Raji (cell line): Measurements from ENCODE around the gene MR1.
A peak's percentile ranks its signal among the peaks of the same experiment; 100 is the strongest.

ENCODE experiments used
- POLR2A ChIP-seq: IDR thresholded peaks from 2 replicates; pipeline ENCODE4 v1.6.1; 2011; ENCODE audit warnings: low read depth, low read length, control low read depth; ENCODE audit not compliant: insufficient read depth

MR1 gene

DNA sequence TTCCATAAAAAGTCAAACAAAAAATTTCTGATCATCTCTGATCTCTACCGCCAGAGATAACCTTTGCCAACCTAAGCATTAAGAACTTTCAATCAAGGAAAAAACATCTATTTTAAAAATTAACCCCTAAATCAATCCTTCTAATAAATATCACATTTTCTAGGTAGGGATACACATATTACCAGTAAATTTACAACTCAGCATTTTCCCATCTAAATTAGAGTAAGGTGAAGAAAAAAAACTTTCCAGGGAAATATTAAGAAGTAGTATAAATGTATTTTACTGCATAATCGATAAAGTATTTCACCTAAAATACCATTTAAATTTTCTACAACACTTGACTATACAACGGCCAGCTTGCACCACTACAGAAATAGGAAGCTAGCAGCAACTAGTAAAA, 12.6 kb upstream of the MR1 start:
- TF ChIP-seq POLR2A, result no peak

DNA sequence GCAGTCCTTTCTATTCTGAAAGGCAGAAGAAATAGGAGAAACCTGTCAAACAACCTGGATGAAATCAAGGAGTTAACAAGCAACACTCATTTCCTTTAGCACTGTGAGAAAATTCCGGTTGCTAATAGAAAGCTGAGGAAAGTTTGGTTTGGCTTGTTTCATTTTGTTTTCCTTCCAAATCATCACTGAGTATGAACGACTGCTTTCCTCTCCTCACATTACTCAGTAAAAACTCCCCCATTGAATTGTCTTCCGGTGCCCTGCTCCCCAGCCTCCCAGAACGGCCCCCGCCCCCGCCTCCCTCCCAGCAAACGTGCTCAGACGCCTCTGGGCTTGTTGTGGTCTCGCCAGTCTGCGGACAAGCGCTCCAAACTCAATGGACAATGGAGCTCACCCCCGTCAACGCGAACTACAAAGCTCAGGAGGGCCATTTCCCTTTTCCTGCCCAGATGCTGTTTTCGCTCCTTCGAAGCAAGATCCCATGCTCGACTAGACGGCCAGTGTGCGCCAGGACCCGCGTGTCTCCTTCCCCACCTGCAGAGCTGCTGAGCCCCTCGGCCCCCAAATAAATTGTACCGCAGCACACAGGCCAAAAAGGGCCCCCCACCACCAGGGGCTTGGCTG, 11.9 kb upstream of the MR1 start:
- TF ChIP-seq POLR2A, result no peak; the same call in 1 of the 2 replicates

DNA sequence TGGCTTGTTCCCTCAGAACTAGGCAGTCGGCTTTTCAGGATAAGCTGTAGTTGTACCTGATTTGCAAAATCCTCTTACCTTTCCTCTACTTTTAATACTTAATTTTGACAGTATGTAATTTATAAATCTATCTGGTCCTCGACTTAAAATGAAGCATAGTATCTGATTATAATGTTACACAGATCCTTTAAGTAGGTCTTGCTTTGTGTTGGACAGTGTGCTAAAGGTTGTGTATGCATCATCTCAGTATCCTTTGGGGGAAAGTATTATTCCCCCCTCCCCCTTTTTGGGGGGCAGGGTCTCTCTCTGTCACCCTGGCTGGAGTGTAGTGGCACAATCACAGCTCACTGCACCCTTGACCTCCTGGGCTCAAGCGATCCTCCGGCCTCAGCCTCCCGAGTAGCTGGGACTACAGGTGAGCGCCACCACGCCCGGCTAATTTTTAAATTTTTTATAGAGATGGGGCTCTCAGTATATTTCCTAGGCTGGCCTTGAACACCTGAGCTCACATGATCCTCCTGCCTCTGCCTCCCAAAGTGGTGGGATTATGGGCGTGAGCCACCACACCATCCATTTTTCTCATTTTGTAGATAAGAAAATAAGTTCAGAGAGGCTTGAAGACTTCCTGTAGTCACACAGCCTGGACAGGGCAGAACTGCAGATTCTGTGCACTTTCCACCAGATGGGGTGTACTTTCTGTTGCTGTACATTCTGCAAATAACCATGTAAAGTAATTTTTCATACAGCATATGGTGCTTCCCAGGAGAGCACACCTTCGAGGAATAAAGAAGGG, 10.3 kb upstream of the MR1 start:
- TF ChIP-seq POLR2A, result no peak

DNA sequence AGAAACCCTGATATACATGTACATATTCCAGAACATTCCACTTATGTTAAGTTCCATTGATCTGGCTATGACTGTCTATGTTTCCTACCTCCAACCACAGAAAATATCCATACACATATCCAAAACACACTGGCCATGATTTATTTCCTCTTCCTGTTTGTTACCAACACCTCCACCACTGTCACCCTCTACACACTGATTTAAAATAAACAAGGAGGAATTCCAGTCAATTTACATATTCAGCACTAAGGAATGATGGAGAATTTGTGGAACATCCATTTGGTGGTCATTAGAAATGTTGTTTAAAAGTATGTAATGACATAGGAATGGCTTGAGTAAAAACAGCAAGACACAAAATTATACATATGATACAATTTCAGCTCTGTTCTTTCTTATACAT, 5.6 kb upstream of the MR1 start:
- no peak for TF ChIP-seq POLR2A

DNA sequence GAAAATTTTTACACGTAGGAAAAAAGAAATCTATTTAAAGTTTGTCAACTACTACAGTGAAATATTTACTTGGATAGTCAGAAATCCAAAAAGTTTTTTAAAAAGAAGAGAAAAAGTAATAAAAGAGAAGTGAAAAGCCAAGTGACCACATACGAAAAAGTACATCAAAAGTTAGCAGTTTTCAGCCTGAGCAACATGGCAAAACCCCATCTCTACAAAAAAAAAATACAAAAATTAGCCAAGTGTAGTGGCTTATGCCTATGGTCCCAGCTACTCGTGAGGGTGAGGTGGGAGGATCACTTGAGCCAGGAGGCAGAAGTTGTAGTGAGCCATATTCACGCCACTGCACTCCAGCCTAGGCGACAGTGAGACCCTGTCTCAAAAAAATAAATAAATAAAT, 5.2 kb upstream of the MR1 start:
- no peak for TF ChIP-seq POLR2A

DNA sequence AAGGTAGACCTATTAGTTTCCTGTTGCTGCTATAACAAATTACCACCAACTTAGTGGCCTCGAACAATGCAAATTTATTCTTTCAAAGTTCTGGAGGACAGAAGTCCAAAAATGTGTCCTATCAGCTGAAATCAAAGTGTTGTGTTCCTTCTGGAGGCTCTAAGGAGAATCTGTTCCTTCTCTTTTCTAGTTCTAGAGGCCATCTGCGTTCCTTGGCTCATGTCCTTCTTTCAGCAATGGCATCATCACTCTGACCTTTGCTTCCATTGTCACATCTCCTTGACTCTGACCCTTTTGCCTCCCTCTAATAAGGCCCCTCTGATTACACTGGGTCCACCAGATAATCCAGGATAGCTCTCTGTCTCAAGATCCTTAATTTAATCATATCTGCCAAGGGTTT, 1.2 kb upstream of the MR1 start:
- TF ChIP-seq POLR2A, result no peak

DNA sequence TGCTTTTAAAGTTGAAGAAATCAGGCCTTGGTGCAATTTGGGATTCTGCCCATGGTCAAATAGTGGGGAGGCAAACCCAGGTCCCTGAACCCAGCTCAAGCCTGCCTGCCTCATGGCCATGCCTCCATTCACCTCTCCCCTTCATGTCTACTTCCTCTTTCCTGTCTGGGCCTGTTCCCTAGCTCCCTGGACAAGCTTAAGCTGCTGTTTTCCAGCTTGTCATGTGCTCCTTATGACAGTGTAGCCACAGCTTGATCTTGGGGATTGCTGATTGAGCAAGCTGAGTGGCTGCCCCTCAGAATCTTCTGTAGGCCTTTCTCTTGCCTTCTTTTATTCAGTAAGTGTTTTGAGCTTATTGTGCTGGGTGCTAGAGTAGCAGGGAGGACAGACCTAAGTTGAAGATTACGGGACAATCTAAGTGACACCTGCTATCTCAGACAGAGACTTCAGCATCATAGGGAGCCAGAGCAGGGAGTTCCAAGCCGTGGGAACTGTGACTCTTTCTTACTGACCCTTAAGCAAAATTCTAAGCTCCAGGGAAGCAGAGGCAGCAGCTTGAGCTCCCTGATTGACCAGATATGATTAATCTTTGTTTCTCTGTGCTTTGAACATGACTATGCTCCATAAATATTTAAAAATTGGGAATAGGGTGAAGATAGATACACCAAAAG, 520 bp upstream of the MR1 start:
- peak; percentile 42; the same call in 1 of the 2 replicates for TF ChIP-seq POLR2A

DNA sequence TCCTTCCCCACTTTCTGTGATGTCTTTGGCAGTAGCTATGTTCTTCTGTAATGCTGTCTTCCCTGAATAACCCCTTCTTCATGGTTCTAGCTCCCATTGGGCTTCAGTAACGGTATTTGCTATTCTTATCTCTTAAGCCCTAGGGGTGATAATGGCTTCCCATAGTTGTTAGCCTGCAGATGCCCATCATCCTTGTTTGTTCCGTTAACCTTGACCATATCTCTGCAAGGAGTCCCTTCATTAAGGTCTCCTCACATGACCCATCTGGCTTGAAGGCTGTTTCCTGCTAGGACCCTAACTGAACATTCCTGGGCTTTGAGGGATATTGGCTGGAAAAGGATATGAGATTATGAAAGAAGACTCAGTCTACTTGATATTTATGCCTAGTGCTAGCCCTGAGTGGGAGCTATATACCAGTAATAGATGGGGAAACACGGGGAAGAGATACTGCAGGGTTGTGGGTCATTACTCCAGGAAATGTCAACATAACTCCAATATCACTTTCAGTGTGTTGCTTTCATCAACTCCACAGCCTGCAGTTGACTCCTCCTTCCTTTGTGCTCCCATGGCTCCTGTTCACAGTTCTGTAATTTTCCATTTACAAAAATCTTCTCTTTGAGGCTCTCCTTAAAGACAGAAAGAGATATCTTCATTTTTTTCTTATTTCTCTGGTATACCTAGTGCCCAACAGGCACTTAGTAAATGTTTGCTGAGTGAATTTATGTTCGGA, 2.5 kb downstream of the MR1 start:
- no peak for TF ChIP-seq POLR2A

DNA sequence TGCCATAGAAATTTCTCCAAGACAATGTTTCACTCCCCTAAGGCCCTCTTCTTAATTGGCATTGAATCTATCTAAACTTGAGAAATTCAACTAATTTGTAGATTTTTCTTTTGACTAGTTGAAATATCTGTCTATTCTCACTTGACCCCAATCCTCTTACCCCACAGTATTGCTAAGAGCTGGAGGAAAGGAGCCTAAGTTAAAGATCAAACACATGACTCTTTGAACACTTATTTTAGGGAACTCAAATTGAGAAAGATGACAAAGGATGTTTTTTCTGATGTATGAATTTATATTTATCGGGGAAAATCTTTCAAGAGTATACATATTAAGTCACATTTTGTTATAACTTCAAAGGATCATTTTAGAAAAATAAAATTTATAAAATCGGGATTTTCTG, 3.6 kb downstream of the MR1 start:
- TF ChIP-seq POLR2A, result no peak

DNA sequence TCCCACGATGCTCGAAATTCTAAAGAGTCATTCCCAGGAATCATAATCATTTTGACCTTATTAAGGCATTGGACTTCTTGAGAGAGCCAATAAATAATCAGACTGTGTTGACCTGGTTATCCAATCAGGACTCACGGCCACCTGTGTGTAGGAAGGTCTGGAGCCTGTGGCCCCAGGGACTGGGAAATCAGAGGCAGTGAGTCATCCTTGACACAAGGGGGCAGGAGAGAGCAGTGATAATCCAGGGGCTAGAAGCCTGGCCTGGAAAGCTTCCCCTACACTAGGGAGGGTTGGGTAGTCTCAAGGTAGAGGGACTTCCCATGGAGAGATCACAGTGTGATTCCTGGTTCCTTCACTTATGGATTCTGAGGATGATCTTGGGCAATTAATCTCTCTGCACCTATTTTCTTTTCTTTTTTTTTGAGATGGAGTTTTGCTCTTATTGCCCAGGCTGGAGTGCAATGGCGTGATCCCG, 4.7 kb downstream of the MR1 start:
- TF ChIP-seq POLR2A, result no peak

DNA sequence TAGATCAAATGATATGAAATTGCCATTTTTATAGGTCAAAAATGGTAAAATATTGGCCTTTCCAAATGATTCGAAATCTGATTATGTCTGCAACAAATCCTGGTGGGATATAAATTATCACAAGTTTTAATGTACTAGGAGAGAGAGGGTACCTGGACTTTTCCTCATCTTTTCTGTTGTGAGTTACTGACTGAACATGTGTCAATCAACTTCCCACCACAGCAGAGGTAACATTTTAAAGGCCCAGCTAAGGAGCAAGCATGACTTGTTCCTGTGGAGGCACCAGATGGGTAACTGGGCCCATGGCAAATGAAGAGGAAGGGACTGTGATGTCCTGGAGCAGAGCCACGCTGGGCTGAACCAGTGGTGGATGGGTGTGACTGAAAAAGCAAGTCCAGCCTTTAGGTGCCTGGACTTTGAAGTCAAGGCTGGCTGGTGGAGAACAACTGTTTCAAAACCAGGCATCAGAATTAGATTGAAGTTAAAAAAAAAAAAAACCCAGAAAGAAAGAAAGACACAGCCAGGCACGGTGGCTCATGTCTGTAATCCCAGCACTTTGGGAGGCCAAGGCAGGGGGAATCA, 6.6 kb downstream of the MR1 start:
- no peak for TF ChIP-seq POLR2A

DNA sequence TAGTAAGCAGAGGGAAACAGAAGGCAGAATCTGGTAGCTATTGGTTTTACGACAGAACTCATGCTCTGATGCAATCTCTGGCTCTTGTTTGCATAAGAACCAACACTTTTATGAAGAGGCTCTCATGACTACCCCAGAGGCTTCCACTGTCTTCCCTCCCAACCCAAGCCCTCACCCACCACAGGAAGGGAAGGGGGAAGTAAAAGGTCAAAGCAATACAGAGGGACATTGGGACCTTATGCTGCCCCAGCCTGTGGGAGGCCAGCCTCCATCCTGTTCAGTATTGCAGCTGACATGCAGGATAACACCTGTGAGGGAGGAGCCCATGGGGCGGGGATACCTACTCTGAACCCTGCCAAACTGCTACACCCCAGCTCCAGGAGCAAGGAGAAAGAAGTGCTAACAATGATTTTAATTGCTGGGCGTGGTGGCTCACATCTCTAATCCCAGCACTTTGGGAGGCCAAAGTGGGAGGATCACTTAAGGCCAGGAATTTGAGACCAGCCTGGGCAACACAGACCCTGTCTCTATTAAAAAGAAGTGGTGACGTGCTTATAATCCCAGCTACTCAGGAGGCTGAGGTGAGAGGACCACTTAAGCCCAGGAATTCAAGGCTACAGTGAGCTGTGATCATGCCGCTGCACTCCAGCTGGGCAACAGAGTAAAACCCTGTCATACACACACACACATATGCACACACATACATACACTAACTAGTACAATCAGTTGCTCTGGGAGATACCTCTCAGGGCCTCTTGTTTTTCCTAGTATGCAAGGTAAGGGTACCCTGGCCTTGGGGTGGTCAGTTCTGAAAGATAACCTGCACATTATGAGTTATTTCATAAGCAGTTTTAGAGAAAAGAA, 9.5 kb downstream of the MR1 start:
- no peak for TF ChIP-seq POLR2A

DNA sequence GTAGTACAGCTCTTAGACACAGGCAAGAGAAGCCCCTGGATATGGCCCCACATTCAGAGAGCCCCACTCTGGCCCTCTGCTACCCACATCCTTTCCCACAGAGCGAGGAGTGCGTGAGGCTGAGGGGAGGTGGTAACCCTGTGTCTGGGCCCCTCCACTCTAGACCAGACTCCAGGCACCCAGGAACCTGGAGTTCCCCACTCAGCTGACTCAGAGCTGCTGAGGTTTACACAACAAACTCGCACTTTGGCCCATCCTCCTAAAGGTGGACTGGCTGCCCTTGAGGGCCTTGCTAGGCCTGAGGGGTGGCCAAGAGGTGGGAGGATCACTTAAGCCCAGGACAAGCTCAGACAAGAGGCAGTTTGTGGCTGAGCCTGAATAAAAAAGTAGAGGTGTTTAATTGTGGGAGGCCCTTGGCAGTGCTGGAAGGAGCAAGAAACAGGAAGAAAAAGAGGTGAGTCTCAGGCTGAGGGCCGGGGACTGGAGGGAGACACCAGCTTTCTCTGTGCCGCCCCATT, 10.7 kb downstream of the MR1 start:
- TF ChIP-seq POLR2A, result no peak

DNA sequence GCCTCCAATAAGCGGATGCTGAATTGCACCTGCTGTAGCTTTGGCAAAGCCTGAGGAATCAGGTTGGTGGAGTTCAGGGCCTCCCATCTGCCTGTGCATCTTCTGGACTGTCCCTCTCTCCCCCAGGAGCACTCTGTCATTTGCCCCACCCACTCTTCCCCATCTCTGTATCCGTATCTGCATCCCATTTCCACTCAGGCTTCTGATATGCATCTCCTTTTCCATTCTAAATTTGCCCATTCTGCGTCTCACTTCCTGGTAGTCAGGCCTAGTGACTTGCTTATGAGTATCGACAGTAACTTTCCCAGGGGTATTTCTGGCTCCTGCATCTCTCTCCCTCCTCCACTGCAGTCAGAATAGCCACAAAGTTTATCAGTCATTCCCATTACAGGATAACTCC, 15.6 kb downstream of the MR1 start:
- TF ChIP-seq POLR2A, result no peak
